M059J (cell line): ENCODE measurements around the gene ACTA2. TPM values are rescaled to one million over a fixed set of nuclear protein-coding genes. Genes with fewer than 3 reads are reported as not detected.

Experiments used
- DNase-seq: peaks from one replicate; pipeline ENCODE4 v3.0.0-alpha.2; 2012; ENCODE audit warnings: low read depth
- total RNA-seq: library from RNA; depleted of rRNA; stranded (reverse); fragments of >200 nt; shearing (Covaris generic); gene quantifications from 2 replicates; pipeline ENCODE4 v1.2.3, GENCODE V29; 2014

ACTA2 gene
- total RNA-seq, 1 experiment from 2014 or later = 79.1 TPM

DNA sequence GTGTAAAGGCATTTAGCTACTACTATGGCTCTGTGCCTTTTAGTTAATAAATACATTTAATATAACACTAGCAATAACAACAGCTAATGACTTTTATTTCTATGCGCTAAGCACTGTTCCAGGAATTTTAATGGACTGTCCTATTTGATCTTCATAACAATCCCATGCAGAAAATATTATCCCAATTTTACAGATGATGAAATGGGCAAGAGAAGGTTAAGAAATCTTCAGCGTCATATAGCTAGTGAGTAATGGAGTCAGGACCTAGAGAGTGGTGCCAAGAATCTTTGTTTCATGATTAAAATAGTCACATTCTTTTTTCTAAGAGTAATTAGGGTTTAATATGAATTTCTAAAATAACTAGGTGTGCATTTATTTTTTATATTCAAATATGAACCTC, 32.4 kb downstream of the ACTA2 start:
- no peak for DNase-seq

DNA sequence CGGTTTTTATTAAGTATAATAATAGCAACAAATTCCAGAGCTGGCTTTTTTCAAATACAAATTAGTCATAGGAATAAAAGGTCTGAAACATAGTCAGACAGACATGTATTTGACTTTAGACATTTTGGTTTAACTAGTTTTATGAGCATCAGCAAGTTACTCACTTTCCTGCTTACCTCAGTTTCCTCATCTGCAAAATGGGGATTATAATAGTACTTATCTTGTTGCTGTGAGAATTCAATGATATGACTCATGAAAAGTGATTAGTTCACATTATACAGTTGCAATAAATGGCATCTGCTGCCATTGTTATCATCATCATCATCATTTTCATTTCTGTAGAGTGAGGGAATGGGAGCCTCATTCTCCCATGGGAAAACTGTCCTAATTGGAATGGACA, 33.5 kb downstream of the ACTA2 start:
- DNase-seq = no peak

DNA sequence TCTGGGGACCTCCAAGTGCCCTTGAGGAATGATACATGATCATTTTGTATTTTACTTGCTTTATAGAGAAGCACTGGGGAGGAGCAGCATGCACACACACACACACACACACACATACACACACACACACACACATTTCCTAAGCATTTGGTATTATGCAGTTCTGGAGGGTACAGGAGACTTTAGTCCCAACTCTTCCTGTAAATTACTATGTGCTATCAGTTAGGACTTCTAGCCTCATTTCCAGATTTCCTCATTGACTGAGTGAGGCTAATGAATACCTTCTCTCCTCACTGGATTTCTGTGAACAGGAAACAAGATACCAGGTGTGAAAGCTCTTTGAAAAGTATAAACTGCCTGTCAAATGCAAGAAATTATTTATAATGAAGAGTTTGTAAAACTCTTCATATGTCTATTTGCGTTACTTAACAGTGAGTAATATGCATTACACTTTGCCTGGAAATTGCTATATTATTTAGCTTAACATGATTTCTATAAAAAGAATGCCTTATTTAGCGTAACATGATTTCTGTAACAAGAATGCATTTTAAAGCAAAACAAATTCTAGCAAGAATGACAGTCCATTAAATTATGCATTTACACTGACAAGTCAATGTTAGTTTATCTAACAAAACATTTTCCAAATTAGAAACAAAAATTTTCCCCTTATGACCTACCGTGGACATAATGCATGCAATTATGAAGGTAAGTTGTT, 34.2 kb downstream of the ACTA2 start:
- DNase-seq = no peak

DNA sequence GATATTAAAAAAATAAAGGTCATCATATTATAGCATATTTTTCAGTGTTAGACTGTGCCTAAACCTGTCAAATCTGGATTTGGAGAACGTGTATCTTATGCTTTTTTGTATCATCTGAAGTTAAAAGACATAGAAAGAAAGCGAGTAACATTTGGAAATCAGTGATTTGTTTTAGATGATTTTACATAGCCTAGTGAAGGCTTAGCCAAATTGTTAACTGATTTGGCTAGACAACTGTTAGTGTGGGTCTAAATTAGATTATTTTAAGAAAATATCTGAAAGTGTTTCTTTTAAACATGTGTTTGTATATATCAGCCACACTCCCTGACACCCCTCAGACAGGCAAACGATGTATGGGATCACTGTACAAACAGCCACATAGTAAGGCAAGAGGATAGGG, 35.6 kb downstream of the ACTA2 start:
- no peak for DNase-seq

DNA sequence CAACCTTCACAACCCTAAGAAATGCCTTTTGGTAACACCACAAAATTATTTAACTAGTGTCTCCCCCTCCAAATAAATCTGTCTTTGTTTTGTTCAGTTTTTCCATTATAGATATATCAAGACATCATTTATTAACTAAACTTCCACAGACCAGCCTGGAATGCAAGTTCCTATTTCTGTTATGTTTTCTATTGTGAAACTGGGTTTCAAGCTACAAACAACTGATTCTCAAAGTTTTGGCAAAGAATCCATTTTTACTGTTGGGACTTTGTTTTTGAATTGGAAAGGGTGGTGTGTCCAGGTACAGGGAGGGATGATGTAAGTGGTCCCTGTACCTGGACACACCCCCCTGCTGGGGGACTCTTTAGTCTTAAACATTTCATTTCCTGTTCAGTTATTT, 36.3 kb downstream of the ACTA2 start:
- DNase-seq = no peak

DNA sequence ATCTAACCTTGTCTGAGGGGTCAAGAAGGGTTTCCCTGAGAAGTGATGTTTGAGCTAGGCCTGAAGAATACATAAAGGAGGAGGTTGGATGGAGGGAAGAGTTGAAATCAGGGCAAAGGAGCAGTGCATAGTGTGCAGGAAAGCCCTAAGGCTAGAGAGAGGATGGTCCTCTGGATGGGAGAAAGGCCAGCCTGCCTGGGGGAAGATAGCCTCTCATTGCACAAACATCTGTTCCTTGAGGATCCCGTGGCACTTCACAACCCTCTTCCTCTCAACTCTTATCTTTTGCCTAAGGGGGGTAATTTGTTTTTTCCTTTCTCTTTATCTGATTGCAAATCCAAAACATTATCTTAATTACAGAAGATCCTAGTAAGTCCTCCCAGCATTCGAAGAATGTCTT, 36.8 kb downstream of the ACTA2 start:
- DNase-seq = peak; percentile 38

DNA sequence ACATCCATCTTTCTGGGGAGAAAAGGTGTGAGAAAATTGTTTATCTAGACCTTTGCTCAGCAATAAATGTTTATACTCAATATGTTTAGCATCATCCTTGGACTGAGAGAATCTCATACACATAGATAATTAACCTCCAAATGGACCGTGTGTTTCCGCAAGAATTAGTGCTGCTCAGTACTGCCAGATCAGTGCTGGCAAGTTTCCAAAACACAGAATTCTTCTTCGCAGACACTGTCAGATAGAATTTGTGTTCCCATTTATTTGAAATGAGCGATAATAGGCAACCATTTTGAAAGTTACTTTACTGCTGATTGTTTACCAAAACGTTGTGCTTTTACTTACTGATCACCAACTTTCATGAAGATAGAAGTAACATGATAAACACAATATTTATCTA, 38.8 kb downstream of the ACTA2 start:
- no peak for DNase-seq

DNA sequence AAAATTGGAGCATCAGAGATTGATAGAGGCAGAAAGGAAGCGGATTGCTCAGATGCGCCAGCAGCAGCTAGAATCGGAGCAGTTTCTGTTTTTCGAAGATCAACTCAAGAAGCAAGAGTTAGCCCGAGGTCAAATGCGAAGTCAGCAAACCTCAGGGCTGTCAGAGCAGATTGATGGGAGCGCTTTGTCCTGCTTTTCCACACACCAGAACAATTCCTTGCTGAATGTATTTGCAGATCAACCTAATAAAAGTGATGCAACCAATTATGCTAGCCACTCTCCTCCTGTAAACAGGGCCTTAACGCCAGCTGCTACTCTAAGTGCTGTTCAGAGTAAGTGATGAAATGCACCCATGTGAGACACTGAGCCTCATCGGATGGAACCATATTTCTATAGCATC, 39.4 kb downstream of the ACTA2 start:
- DNase-seq = no peak

DNA sequence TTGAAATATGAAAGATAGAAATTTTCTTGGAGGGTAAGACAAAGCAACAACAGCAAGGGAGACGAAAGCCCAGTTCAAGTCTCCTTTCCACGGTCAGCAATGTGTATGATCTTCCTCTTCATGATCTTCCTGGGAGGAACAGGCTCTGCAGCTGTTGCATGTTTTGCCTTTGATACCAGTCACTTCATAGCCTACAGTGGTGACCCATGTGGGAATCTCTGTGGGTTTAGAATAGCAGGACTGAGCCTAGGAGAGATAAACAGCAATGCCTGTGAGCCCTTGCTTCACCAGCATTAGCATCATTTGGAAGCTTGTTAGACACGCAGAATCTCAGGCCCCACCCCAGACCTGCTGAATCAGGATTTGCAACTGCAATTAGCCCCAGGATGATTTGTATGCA, 40.7 kb downstream of the ACTA2 start:
- DNase-seq = no peak

DNA sequence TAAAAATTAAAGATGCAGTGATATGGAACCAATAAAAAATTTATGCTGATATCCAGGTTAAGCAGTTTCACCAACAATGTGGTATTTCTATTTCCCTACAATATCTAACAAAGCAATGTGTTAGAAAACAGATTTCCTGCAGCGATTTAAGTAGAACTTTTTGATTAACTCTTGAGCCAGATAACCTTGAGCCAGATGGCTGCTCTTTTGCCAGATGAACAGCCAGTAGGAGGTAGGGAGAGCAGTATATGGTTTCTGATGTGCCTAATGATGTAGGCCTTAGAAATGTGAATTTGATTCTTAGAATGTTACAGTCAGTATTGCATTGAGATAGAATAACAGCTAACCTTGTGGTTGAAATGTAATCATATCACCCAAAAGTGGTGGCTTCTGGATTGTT, 41.5 kb downstream of the ACTA2 start:
- DNase-seq = no peak

DNA sequence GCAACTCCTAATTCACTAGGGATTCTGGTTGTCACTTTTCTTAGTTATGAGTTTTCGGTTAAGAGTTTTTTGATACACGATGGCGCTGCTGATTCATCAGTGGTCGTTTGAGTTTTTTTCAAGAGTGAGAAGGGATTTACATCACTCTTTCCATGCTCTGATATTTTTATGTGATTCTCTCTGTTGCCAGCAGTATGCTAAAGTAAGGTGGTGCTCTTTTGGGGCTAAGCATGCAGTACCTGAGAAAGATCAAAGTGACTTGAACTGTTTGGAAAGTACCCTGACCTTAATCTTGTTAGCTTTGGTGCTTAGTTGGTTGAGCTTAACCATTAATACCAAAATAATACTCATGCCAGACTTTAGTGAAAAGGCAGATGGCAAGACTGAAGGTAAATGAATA, 44.4 kb downstream of the ACTA2 start:
- no peak for DNase-seq

DNA sequence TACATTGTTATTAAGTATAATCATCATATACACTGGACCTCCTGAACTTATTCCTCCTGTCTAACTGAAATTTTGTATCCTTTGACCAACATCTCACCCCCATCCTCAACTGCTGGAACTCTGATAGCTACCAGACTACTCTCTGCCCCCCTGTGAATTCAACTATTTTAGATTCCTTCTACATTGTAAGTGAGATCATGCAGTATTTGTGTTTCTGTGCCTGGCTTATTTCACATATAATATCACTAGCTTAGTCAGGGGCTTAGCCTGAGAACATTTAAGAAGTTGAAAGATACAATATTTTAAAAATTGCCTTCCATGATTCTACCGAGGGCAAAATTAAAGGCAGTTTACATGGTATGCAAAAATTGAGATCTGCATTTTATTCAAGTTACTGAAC, 45.7 kb downstream of the ACTA2 start:
- DNase-seq = no peak

DNA sequence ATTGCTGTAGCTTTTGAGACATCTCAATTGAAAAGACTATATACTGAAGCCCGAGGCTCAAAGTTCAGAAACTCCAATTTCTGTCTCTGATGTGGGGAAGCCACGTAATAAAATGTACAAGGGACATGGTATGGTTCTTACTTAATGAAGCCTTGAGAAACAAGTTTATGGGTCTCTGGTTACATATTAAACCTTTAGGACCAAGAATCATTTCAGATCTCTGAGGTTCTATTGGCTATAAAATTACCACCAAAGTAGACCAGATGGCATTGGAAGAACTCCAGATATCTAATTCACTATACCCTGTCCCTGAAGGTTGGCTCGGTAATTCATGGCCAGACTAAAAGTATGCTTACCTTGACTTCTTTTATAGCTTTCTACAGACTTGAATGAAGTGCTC, 48.9 kb downstream of the ACTA2 start:
- DNase-seq = no peak

DNA sequence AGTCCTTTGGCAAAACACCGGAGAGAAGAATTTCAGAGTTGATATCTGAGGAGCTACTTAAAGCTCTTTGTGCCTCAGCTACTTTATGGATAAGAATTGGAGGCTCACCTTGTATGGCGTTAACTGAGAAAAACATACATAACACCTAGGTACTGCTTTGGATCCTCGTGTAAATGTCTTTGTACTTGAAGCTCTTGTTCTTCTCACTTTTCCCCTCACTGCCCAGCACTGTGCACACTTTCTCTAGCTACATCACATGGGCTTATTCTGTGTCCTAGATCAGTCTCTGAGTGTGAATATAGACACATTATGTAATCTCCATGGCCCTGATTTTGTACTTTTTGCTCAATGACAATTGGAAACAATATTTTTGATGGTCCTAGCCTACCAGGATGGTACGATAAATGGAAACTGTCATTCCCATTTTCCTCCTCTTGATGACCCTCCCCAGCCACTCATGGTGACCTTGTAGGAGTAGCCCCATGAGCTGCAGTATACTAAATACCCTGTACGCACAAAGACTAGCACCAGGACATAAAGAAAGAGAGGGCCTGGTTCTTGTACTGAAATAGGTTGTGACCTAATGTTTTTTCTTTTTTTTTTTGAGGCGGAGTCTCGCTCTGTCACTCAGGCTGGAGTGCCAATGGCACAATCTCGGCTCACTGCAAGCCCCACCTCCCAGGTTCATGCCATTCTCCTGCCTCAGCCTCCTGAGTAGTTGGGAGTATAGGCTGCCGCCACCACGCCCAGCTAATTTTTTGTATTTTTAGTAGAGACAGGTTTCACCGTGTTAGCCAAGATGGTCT, 50.4 kb downstream of the ACTA2 start:
- no peak for DNase-seq

DNA sequence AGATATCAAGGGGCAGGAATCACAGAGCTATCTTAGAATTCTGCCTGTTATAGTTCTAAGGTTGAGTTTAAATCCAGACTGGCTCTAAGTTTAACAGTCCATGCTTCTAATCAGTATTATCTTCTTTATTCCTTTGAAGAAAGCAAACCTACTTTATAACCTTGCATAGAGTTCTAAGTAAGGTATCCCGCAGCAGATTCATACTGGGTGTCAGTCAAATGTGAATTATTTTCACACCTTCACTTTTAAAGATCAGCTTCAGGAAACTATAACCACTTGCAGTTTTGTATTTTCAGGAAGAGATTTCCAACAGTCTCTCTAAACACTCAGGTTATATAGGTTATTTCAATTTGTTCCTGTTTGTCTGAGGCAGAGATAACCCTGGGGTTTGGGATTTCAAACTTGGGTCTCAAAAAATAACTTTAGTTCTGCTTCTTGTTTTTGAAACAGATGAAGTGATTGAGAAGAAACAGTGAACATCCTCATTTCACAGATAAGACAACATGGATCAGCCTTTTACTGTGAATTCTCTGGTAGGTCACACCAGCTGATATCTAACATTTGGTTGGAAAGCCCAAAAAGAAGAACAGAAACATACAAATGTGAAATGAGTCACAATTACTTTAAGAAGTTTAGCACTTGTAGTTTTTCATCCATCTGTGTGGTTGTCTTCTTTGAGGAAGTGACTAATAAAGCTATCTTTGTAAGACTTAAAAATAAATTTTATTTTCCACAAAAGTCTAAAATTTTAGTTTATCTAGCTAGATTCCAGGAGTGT, 51.2 kb downstream of the ACTA2 start:
- DNase-seq = peak; percentile 31

DNA sequence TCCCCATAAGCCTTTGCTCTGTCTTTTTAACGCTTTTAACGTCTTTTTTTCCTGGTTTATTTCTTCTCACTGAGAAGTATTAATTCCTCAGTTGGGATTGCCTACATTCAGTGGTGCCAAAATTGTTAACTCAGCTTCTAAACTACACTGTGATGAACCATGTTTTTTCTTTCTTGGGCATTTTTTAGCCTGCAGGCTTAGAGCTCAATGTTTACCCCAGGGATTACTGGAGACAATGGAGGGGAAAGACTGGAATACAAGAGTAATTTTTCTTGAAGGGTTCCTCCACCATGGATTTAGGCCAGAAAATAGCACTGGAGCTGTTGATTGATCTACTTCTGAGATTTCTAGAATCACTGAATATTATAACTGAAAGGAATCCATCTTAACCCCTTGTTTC, 52.7 kb downstream of the ACTA2 start:
- peak; percentile 28 for DNase-seq

DNA sequence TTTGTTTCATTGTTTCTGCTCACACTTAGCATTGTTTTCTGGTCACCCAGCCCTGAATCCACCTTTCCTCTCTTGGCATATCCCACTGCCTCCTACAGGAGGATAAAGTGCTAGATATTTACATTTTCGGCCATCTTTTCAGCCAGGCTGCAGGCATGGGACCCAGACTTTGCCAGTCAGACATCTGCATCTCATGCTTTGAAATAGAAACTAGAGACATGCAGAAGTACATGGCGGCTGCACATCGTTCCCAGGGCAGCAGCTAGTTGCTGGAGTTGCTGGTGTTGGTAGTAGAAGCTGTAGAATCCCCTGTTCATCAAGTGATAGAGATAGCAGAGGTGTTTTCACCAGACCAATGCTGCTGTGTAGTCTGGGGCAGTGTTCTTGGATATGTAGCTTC, 53.8 kb downstream of the ACTA2 start:
- no peak for DNase-seq

DNA sequence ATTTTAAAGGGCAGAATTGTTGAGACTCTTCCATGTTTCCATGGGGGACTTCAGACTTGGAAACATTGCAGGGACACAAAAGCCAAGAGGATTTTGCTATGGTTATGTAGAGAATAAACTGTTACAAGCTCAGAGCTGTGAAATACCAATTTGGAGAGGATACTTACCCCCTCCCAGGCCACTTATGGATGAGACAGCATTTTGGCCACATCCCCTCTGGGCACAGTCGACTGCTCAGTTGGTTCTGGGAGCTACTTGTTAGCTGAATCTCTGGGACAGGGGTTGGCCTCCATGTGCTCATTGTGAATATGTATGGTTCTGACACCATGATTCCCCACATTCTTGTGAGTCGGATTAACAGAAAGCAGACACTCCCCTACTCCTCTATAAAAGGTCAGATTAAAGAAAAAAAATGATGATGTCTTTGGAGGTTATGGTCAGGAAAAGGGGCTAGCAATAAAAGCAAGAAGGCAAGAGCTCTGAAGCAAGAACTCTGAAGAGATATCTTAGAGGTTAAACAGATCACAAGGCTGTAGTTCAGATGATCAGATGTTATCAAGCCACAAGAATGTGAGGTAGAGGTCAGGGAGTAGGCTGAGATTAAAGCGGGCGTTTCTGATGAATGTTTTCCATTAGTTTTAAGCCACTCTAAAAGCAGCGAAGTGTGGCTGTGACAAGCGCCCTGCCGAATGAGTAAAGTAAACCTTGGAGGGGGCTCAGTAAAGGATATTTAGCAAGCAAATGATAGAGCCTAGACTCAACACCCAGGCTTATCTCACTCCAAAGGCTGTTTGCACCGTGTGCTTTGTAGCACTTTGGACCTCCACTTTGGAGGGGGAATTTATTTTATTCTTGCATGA, 55.3 kb downstream of the ACTA2 start:
- peak; percentile 76 for DNase-seq

DNA sequence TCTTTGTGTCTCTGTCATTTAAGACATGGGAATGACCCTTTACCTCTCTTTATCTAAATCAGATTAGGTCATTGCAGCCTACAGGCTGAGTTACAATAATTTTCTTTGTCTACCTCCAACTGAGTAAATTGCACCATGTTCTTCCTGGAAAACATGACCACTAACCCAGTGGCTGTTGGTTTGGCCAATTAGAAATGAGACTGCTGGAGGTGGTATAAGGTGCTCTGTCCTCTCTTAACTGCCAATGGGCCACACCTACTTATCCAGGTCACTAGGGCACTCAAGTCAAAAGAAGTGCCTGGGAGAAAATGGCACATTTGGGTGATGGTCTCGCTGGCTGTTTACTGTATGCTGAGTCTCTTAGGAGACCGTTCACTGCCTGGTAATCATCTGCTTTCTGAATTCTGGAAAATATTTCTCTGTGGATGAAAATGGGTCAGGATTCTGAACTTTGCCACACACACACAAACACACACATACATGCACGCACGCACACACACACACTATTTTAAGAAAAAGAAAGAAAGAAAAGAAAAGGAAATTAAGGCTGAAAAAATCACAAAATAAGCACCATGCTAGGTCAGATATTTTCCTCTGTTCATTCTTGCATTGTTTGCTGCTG, 56.1 kb downstream of the ACTA2 start:
- peak; percentile 66 for DNase-seq

DNA sequence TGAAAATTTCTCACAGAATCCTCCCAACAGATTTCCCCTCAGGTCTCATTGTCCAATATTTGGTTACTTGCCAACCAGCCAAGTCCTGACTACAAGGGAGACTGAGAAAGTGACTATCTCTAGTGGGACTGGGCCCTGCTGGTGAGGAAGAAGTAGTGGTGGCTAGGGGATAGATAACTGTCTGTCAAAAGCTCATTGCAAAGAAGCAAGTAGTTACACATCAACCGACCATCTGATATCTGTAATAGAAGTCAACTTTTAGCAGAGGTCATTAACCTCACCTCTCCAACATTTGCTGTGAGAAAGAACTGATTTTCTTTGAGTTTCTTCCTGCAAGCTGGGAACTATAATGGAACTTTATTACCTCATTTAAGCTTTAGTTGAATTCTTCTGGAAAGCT, 57.3 kb downstream of the ACTA2 start:
- DNase-seq = peak; percentile 42

DNA sequence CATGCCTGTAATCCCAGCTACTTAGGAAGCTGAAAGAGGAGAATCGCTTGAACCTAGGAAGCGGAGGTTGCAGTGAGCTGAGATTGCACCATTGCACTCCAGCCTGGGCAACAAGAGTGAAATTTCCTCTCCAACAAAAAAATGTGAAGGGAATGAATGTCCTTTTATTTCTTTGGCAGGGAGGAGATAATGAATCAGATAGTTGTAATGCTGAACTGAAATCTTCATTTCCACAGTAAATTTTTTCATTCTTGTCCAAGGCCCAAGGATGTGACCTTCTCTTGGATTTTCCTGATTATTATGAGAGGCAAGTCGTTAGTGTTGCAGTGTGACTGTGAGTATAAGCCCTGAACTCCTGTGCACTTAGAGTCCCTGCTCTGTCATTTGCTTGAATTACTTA, 59.0 kb downstream of the ACTA2 start:
- no peak for DNase-seq
